HFF-Myc (cell line): Measurements from ENCODE around the gene ANAPC2.

ENCODE experiments used
- DNase-seq: peaks from one replicate; pipeline ENCODE4 v3.0.0-alpha.2; 2011; ENCODE audit warnings: low read depth; ENCODE audit errors: extremely low read depth
- H3K4me3 ChIP-seq: replicated peaks from 2 replicates; pipeline ENCODE4 v1.5.1; 2011; ENCODE audit warnings: low read depth, mild to moderate bottlenecking, control low read depth, low read length
- CTCF ChIP-seq: IDR thresholded peaks from 2 replicates; pipeline ENCODE4 v1.5.1; 2012; ENCODE audit warnings: mild to moderate bottlenecking, low read depth, low read length, control low read depth; ENCODE audit errors: missing control alignments

Gene ANAPC2

DNA sequence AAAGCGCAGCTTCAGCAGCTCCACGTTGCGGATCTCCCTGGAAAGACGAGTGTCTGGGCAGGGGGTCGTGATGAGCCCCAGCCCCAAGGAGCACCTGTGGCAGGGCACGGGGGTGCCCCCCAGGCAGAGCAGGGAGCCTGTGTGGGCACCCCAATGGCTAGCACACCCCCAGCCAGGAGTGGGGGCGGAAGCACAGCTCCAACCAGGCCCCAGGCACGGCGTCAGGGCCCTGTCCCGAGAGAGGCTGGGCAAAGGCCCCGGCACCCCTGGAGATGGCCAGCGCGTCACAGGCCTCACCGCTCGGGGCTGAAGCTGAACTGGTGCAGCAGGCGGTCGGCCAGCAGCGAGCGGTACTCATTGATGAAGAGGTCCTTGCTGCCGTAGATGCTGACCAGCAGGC, 7.9 kb downstream of the ANAPC2 start:
- no peak for TF ChIP-seq CTCF
- no peak overlapping the region for H3K4me3 ChIP-seq
- DNase-seq: no peak

- TF ChIP-seq CTCF: no peak
- no peak overlapping the region for H3K4me3 ChIP-seq
- no peak for DNase-seq
Observed at GRCh38 chr9:137179761-137180160, 8.6 kb downstream of the ANAPC2 start.

DNA sequence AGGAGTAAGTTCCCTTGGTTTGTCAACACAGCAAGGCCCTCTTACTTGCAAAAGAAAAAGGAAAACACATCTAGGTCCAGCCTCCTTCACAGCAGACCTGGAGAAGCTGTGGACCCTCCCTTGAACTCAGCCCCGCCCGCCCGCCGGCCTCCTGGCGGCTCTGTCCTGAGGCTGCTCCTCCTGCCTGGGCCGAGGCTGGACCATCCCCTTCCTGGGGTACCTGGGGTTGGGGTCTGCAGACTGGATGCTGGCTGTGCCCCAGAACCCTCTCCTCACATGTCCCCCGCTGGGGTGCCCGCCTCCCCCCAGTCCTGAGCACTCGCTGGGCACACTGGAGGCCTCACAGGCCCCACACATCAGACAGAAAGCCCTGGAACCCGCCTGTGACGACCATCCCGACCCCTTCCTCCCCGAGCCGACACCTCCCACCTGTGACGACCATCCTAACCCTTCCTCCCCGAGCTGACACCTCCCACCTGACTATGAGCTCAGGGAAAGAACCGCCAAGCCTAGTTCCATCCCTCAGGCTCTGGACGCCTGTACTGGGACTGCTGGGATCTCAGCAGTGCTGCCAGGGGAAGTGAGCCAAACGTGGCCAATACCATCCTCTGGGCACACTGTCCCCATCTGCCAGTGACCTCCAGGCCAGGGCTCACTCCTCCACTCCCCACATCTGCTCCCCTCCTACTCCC, 9.3 kb downstream of the ANAPC2 start:
- no peak overlapping the region for H3K4me3 ChIP-seq
- DNase-seq: no peak
- no peak for TF ChIP-seq CTCF

GRCh38 chr9:137178201-137178938, 10.0 kb downstream of the ANAPC2 start:
- H3K4me3 ChIP-seq: no peak overlapping the region
- DNase-seq: no peak
- TF ChIP-seq CTCF: no peak

GRCh38 chr9:137176302-137177182, 11.8 kb downstream of the ANAPC2 start:
- H3K4me3 ChIP-seq: no peak overlapping the region
- TF ChIP-seq CTCF: peak; percentile 62
- no peak for DNase-seq

DNA sequence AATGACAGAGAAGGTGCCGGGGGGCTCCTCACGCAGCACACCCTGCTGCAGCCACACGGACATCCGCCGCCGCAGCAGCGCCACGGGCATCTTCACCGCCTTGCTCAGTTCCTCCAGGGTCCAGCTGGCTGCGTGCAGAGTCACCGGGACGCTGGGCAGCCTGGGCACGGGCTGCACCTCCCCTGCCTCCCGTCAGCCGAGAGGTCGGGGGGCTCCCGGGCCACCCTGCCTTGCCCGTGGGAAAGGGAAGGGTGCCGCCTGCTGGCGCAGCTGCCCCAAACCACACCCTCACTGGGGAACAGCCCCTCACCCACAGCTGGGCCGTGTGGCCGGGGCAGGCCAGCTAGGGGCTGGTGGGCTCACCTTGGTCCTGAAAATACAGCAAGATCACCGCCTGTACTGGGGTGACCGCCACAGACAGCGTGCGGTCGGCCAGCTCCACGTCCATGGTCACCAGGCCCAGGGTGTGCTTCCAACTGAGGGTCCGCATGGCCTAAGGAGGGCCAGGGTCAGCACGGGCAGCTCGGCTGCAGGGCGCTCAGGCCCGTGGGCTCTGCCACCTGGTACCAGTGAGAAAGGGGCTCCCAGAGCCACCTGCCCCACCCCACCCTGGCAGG, 12.9 kb downstream of the ANAPC2 start:
- TF ChIP-seq CTCF: peak; percentile 43

More for the DNA sequence above, 12.9 kb downstream of the ANAPC2 start:
- DNase-seq: no peak
- no peak overlapping the region for H3K4me3 ChIP-seq
